Measurements from ENCODE around the gene IRX6.

The IRX6 gene

DNA sequence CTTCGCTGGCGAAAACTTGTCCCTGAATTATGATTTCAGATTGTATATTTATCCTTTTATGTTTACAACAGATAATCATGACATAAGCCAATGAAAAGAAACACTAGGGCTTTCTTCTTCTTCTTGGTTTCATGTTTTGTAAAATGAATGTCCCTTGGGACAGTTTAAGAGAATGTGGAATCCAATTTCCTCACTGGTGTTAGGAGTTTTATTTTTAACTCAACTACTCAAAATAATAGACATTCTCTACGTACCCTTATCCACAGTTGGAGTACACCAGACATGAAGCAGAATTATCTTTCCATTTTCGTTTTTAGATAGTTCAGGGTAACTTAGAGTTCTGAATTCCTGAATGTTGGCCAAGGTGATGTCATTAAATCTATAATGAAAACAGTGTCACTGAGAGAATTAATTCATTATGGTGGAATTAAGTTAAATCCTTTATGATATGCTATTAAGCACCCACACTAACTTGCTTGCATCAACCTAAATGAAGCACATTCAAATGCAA lies 43.4 kb downstream of the IRX6 start:
- peak in 1 of 2 experiments; percentile 55 for DNase-seq (ENCODE audit: low read depth in 2 of 2)

DNA sequence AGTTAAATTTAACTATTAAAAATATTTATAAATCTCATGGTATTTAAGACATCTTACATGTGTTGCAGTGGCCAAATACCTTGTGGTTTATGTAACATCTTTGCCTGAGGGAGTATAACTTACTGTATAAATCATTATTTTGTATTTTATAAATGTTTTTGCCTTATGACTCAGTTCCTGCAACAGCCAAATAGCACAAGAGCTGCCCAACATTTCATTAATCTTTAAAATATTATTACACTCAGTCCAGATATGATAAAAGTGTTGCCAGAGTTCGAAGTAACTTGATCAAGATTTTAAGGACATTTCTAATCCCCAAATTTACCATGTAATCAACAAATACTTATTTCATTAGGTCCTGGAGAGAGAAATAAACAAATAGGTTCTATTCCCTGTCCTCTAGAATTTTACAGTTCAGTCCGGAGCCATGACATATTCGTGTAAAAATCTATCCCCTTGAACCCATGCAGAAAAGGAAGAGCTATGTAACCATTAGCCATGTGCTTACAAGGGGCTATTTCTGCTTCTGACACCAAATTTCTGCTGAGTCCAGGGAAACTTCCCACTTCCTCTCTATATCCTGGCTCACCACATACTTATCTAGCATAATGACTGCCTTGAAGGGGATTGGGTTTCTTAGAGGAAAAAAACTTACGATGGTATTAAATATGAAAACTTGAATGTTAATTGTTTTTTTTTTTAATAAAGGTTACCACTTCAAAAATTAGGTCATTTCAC lies 44.0 kb downstream of the IRX6 start:
- DNase-seq (ENCODE audit: low read depth in 2 of 2), result peak; percentile 71 to 73

DNA sequence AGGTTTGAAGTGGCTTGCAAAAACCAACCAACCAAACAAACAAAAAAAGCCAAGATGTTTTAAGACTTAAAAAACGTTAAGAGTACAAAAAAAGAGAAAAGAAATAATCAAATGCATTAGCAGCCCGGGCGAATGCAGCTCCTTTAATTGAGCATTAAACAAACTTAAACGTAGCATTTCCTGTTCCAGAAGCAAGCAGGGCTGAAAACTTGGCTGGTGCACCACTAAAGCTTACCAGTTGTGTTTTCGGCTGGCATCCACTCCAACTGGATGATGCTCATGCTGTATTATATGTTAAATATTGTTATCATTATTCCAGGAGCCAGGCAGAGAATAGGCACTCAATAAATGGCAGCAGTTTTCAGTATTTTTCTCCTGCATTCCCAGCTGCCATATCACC lies 45.1 kb downstream of the IRX6 start:
- DNase-seq (ENCODE audit: low read depth in 2 of 2), result no peak

DNA sequence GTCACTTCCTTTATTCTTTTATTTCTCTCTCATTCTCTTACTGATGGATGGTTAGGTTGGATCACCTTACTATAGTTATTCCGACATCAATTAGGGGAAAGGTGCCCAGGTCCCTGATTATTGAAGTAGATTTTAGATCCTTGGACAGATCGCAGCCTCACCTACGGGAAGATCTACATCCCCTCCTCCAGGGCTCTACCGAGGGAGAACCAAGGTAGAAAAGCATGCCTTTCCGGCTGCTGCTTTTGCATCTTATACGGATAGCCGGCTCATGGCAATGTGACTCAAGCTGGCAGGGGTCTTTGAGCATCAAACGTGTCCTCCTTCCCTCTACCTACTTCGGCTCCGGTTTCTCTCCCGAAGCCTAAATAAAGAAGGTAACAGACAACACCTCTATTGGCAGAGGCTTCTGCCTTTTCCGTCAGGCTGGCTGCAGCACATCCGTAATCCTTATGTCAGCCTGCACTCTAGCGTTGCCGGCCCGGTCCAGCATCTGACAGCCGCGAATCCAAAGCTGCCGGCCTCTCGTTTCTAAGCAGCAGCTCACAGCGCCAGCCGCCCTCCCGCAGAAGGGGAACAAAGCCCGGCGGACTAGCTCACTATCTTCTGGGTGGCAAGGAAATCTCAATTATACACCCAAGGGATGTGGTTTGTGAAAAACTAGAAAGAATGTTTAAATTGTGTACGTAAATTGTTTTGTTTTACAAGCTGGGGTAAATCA lies 46.9 kb downstream of the IRX6 start:
- peak; percentile 39 to 41 for DNase-seq (ENCODE audit: low read depth in 2 of 2)

DNA sequence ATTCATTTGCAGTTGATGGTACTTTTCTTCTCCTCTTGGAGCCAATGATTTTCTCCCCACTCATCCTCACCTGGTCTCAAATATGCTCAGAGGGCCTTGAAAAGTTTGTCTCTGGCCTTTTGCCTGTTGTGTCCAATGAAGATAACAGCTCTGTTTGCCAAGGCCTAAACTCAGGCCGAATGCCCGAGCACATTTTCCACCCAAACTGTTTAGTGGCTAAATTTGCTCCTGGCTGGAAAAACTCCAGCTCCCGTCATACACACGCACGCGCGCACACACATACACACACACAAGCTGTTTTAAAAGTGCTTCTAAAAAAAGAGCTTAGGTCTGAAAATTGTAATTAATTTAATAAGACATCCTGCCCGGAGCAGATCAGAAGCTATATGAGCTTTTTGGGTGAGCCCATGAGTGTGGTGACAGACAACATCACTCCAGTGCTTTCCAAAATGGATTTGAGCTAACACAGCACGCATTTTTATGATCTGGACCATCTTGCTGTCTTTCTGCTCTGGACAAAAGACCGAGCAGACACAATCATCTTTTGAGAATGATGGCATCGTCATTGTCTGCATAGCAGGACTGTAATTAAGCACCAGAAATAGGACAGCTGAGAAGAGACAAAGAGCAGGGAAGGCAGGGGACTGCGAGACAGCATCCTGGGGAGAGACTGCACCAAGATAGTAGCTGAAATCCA lies 48.9 kb downstream of the IRX6 start:
- DNase-seq (ENCODE audit: low read depth in 2 of 2), result no peak

DNA sequence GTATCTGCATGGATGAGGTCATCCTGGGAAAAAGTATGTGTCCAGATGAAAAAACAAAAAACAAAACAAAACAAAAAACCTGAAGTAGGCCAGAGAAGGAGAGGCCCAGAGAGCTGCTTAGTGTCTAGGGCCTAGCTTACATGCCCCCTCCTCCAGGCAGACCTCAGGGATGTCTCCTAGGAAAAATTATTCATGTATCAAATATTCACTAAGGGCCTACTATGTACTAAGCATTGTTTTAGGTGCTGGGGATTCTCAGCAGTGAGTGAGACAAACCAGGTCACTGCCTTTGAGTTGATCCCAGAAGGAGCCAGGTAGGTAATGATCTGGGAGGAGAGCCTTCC lies 49.5 kb downstream of the IRX6 start:
- DNase-seq (ENCODE audit: low read depth in 2 of 2), result no peak

DNA sequence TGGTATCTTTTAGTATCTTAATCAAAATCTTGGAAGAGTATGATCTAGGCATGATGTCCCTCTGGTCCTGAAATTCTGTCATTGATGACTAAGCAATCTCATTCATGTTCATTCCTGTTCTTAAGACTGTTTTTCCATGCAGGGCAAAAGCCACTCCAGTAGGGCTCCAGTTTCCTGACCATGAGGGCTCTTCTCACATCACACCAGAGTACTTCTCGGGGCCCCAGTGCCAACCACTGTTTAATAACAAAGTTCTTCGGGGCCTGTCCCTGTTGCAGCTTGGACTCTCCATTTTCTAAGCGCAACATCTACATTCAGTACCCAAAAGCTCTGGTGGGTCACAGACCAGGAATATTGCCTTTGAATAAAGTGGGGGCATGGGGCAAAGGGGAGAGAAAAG lies 52.0 kb downstream of the IRX6 start:
- DNase-seq (ENCODE audit: low read depth in 2 of 2), result no peak

DNA sequence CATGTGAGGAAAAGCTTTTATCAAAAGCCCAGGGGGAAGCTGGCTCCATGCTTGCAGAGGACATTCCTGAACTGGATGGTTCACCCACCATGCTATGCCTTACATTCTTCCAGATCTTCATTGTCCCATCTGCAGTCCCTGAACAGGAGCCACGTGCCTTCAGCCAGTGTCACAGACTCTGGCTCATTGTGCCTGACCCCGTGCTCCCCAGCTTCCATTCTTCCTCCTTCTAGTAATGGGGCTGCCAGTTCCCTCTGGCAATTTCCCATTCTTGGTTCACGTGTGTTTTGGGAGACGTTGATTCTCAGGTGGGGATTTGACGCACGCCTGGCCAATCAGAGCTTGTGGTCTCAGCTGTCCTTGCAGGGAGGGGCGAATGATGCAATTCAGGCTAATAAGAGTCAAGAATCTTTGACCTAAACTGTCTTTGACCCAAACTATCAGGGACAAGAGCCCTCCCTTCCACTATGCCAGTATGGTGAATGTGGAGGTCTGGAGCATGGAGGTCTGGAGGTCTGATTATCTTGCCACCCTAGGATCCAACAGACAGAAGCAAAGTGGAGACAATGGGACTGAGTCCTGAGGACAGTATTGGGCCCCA lies 52.7 kb downstream of the IRX6 start:
- DNase-seq (ENCODE audit: low read depth in 2 of 2), result no peak

DNA sequence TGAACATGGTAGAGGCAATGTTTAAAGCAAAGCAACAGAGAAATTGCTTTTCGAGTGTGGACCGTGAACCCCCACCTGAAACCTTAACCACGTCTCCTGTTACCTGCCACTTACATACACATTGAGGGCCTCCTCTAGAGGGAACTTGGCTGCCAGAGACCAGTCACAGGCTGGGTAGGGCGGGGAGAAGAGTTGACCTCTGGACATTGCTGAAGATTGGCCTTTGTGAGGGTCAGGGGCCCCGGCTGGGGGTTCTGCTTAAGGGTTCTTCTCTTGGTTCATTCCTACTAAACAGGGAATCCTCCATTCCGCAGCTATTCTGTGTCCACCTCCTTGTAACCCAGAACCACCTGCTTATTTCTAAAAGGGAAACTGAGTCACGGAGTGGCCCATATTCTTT lies 53.8 kb downstream of the IRX6 start:
- no peak for DNase-seq (ENCODE audit: low read depth in 2 of 2)

DNA sequence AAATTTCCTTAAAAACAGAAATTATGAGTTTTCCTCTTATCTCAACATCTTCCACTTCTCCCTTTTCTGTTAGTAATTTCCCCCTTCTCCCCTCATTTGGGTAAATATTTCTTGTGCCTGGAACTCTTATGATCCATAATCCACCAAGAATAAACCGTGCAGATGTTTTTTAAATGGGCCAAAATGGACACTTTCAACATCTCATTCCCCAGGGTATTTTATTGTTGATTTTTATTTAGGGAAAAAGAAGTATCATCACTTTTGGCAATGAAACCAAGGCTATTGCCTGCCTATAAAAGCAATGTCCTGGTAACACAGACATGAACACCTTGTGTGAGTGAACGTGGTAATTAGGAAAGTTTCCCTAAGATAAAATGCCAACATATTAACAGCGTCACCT lies 54.6 kb downstream of the IRX6 start:
- no peak for DNase-seq (ENCODE audit: low read depth in 2 of 2)

DNA sequence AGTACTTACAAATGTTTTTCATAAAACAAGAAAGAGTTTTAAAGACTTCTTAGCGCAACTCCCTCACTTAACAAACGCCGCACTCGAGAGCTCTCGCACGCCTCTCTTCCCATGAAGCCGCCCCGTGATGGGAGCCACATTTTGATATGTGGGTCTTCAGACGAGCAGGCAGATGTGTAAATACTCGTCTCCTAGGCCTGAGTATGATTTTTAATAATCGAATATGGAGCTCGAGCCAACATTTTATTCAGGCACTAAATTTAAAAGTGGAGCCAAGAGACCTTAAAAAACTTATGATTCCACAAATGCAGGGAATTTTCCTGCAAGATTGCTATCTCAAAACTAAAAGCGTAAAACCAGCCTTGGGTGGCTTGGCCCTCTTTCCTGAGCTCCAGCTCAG lies 55.4 kb downstream of the IRX6 start:
- no peak for DNase-seq (ENCODE audit: low read depth in 2 of 2)

DNA sequence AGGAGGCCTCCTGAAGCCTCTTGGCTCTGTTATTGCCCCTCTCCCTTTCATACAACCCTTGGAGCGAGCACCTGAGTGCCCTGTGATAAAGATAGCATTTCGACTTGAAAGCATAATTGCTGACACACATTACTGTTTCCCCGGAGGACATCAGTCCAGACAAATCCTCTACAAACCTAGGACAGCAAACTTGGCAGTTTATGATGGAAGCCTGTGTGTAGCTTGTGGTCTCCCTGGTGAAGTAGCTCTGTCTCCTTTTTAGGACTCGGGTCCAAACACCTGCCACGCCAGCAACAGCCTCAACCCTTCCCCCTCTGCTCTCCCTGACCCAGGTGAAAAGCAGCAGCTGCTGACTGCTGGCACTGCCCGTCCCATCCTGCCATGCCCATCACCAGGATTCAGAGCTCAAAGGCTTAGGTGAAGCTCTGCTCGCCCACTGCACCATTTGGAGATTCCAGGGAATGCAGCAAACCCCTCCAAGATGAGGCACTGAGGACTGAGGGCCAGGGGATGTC lies 55.9 kb downstream of the IRX6 start:
- no peak for DNase-seq (ENCODE audit: low read depth in 2 of 2)

Measured in fibroblast of skin of left quadriceps (primary cell).